HS-27A (cell line): ENCODE data around the gene C6orf132.

Experiments
- DNase-seq: peaks from one replicate; pipeline ENCODE4 v3.0.0-alpha.2; 2012; ENCODE audit warnings: low read depth, missing footprints

The C6orf132 gene

GRCh38 chr6:42105709-42106108 lies 36.7 kb downstream of the C6orf132 start:
- no peak for DNase-seq

GRCh38 chr6:42105156-42105648 lies 37.2 kb downstream of the C6orf132 start:
- DNase-seq = no peak

GRCh38 chr6:42104804-42105125 lies 37.7 kb downstream of the C6orf132 start:
- no peak for DNase-seq

GRCh38 chr6:42104095-42104803 lies 38.2 kb downstream of the C6orf132 start:
- DNase-seq = no peak

- DNase-seq = no peak
Measured at GRCh38 chr6:42103753-42104094, 38.7 kb downstream of the C6orf132 start.

- no peak for DNase-seq
Measured at GRCh38 chr6:42103216-42103615, 39.2 kb downstream of the C6orf132 start.

GRCh38 chr6:42101186-42101657 lies 41.2 kb downstream of the C6orf132 start:
- no peak for DNase-seq

GRCh38 chr6:42100029-42100901 lies 42.2 kb downstream of the C6orf132 start:
- DNase-seq = peak; percentile 46

- DNase-seq = no peak
Measured at GRCh38 chr6:42099340-42100028, 42.9 kb downstream of the C6orf132 start.

GRCh38 chr6:42095776-42096541 lies 46.5 kb downstream of the C6orf132 start:
- no peak for DNase-seq

- DNase-seq = no peak
Measured at GRCh38 chr6:42095094-42095493, 47.3 kb downstream of the C6orf132 start.

GRCh38 chr6:42093582-42094329 lies 48.7 kb downstream of the C6orf132 start:
- DNase-seq = no peak

GRCh38 chr6:42091718-42092023 lies 50.7 kb downstream of the C6orf132 start:
- no peak for DNase-seq

GRCh38 chr6:42090819-42091717 lies 51.4 kb downstream of the C6orf132 start:
- no peak for DNase-seq

GRCh38 chr6:42088101-42088591 lies 54.3 kb downstream of the C6orf132 start:
- peak; percentile 70 for DNase-seq

GRCh38 chr6:42086046-42087035 lies 56.1 kb downstream of the C6orf132 start:
- DNase-seq = no peak

GRCh38 chr6:42084889-42085288 lies 57.5 kb downstream of the C6orf132 start:
- DNase-seq = no peak

- no peak for DNase-seq
Measured at GRCh38 chr6:42083530-42083929, 58.9 kb downstream of the C6orf132 start.

GRCh38 chr6:42079941-42080464 lies 62.4 kb downstream of the C6orf132 start:
- no peak for DNase-seq
